PFSK-1 (cell line): ENCODE measurements around the gene OOSP4B.

Source experiments
- FOXP2 ChIP-seq: optimal IDR thresholded peaks from 2 replicates; pipeline ENCODE3; 2011; ENCODE audit warnings: borderline replicate concordance, control low read depth, inconsistent platforms; ENCODE audit not compliant: insufficient read depth; ENCODE audit errors: extremely low read length, extremely low read depth
- POLR2AphosphoS5 ChIP-seq: IDR thresholded peaks from 2 replicates; pipeline ENCODE4 v1.6.1; 2012; ENCODE audit warnings: low read depth, mild to moderate bottlenecking, control low read depth, low read length, moderate library complexity
- SIN3A ChIP-seq: IDR thresholded peaks from 2 replicates; pipeline ENCODE4 v1.6.1; 2012; ENCODE audit warnings: mild to moderate bottlenecking, low read length, moderate library complexity, borderline replicate concordance; ENCODE audit not compliant: insufficient read depth
- TAF1 ChIP-seq: IDR thresholded peaks from 2 replicates; pipeline ENCODE4 v1.6.1; 2012; ENCODE audit warnings: low read length, control low read depth, borderline replicate concordance; ENCODE audit not compliant: insufficient read depth
- TF ChIP-seq, protein P1 (sequence below), 2 experiments: IDR thresholded peaks; 2 replicates each; pipeline versions ENCODE4 v1.6.1 to v1.8.0; 2011 to 2012; ENCODE audit warnings: low read depth in 2 of 2, low read length in 2 of 2, control low read depth in 1 of 2, inconsistent platforms in 1 of 2, mild to moderate bottlenecking in 1 of 2, moderate library complexity in 1 of 2; ENCODE audit not compliant: insufficient read depth in 1 of 2

The OOSP4B gene

DNA sequence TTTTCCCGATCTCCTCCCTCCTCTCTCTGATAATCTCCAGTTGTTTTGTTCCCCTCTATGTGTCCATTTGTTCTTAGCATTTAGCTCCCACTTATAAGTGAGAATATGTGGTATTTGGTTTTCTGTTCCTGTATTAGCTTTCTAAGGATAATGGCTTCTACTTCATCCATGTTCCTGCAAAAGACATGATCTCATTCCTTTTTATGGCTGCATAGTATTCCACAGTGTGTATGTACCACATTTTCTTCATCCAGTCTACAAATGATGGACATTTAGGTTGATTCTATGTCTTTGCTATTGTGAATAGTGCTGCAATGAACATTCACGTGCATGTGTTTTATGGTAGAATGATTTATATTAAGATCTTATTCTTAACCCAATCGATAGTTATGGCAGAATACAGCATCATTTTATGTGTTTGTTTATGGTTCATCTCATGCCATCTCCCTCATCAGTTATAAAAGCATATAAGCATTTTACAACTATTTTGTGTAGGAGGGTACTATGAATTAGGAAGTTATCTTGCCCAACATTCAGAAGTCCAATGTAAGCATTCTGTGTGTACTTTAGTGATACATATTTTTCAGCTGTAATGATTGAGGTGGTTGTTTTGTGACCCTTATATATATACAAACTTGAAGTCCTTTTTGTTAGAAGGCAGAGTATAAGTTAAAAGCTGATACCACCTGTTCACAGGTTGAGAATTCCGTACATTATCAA lies 42.7 kb downstream of the OOSP4B start:
- TF ChIP-seq POLR2AphosphoS5 (no peak), FOXP2 (no peak), TAF1 (no peak), SIN3A (no peak)
- TF ChIP-seq, protein P1, sequence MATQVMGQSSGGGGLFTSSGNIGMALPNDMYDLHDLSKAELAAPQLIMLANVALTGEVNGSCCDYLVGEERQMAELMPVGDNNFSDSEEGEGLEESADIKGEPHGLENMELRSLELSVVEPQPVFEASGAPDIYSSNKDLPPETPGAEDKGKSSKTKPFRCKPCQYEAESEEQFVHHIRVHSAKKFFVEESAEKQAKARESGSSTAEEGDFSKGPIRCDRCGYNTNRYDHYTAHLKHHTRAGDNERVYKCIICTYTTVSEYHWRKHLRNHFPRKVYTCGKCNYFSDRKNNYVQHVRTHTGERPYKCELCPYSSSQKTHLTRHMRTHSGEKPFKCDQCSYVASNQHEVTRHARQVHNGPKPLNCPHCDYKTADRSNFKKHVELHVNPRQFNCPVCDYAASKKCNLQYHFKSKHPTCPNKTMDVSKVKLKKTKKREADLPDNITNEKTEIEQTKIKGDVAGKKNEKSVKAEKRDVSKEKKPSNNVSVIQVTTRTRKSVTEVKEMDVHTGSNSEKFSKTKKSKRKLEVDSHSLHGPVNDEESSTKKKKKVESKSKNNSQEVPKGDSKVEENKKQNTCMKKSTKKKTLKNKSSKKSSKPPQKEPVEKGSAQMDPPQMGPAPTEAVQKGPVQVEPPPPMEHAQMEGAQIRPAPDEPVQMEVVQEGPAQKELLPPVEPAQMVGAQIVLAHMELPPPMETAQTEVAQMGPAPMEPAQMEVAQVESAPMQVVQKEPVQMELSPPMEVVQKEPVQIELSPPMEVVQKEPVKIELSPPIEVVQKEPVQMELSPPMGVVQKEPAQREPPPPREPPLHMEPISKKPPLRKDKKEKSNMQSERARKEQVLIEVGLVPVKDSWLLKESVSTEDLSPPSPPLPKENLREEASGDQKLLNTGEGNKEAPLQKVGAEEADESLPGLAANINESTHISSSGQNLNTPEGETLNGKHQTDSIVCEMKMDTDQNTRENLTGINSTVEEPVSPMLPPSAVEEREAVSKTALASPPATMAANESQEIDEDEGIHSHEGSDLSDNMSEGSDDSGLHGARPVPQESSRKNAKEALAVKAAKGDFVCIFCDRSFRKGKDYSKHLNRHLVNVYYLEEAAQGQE (IDR thresholded peaks at IDR 0.05; ENCODE audit: insufficient read depth in 1 of 2, low read depth in 2 of 2, low read length in 2 of 2) = no peak

DNA sequence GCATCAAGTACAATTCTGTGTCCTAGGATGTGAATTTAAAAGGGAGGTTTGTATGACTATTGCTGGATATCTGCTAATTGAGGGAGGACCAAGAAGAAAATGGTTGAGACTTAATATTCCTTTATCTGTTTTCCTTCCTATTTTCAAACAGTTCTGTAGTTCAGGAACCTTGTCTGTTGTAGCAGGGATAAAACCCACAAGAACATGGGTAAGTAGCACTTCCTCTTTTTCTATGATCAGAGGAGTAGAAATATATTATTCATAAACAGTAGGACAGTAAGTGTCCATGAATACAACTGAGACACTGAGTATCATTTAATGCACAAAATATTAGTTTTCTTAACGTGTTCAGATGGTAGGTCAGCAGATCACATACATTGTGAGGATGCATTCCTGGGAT lies 47.1 kb downstream of the OOSP4B start:
- no peak for TF ChIP-seq TAF1
- no peak for TF ChIP-seq POLR2AphosphoS5
- TF ChIP-seq, protein P1 (IDR thresholded peaks at IDR 0.05; ENCODE audit: insufficient read depth in 1 of 2, low read depth in 2 of 2, low read length in 2 of 2) = no peak
- TF ChIP-seq FOXP2 = no peak
- no peak for TF ChIP-seq SIN3A

DNA sequence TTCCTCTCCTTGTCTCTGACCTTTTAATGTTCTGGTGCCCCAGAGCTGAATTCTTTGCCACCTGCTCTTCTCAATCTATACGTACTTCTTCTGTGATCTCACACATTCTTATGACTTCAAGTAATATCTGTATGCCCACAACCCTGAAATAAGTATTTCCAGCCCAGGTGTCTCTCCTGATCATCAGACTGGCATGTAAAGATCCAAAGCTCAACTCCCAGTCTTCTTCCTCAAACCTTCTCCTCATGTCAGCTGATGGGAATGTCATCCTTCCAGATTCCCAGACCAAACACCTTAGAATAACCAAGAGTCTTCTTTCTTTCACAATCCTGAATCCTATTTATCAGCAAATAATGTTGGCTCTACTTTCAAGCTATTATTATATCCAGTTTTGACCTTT lies 48.8 kb downstream of the OOSP4B start:
- TF ChIP-seq, protein P1 (IDR thresholded peaks at IDR 0.05; ENCODE audit: insufficient read depth in 1 of 2, low read depth in 2 of 2, low read length in 2 of 2) = no peak
- no peak for TF ChIP-seq TAF1
- no peak for TF ChIP-seq FOXP2
- no peak for TF ChIP-seq SIN3A

DNA sequence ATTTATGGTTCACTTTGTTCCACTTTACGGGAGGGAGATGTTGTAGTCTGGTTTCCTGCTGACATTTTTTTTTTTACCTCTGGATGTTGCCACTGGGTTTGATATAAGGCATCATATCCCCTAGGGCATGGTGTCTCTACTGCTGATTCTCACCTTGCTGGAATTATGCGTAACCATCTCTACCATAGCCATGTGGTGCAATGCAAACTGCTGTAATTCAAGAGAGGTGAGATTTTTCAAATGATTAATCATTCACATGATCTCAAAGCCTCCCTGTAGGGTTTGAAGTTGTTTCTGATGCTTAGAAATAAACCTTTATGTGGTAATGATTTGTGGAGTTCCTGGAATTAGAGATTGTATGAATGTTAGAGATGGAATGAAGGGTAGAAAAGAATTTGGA lies 52.5 kb downstream of the OOSP4B start:
- TF ChIP-seq POLR2AphosphoS5 (no peak), FOXP2 (no peak), SIN3A (no peak), TAF1 (no peak)
- TF ChIP-seq, protein P1 (IDR thresholded peaks at IDR 0.05; ENCODE audit: insufficient read depth in 1 of 2, low read depth in 2 of 2, low read length in 2 of 2) = no peak

DNA sequence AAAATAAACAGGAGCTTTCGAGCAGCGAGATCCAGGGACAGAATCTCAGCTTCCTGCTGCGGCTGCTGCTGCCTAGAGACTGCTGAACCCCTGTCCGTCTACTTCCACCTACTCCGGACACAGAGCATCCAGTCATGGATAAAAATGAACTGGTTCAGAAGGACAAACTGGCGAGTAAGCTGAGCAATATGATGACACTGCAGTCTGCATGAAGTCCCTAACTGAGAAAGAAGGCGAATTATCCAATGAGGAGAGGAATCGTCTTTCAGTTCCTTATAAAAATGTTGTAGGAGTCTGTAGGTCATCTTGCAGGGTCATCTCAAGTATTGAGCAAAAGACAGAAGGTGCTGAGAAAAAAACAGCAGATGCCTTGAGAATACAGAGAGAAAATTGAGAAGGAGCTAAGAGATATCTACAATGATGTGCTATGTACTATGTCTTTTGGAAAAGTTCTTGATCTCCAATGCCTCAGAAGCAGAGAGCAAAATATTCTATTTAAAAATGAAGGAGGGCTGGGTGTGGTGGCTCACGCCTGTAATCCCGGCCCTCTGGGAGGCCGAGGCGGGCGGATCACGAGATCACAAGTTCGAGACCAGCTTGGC lies 60.3 kb downstream of the OOSP4B start:
- TF ChIP-seq TAF1 = no peak
- no peak for TF ChIP-seq SIN3A
- TF ChIP-seq, protein P1 (IDR thresholded peaks at IDR 0.05; ENCODE audit: insufficient read depth in 1 of 2, low read depth in 2 of 2, low read length in 2 of 2) = no peak
- TF ChIP-seq FOXP2 = no peak
- no peak for TF ChIP-seq POLR2AphosphoS5
